MG63 (cell line): ENCODE data around the gene ISM2. TPM values are rescaled to one million over a fixed set of nuclear protein-coding genes. Genes with fewer than 3 reads are reported as not detected.
"Not testable (repeated sequence)": the region's sequence is repeated elsewhere in the genome, so short reads cannot be mapped to it uniquely, and the experiment has no call there.

Source experiments
- DNase-seq: peaks from one replicate; pipeline ENCODE4 v3.0.0-alpha.2; 2020
- H3K27me3 ChIP-seq: fragments of 250-450 bp; sonication (Bioruptor Pico); 2 replicates; pipeline ENCODE4 v1.5.1; 2020; ENCODE audit warnings: mild to moderate bottlenecking, moderate library complexity
- H3K36me3 ChIP-seq: fragments of 250-450 bp; sonication (Bioruptor Pico); 2 replicates; pipeline ENCODE4 v1.5.1; 2020; ENCODE audit warnings: mild to moderate bottlenecking, moderate library complexity
- H3K4me3 ChIP-seq: fragments of 250-450 bp; sonication (Bioruptor Pico); 2 replicates; pipeline ENCODE4 v1.5.1; 2020; ENCODE audit warnings: mild to moderate bottlenecking, moderate library complexity
- H3K9me3 ChIP-seq: fragments of 250-450 bp; sonication (Bioruptor Pico); 2 replicates; pipeline ENCODE4 v1.5.1; 2020; ENCODE audit warnings: mild to moderate bottlenecking, moderate library complexity
- total RNA-seq: library from RNA; depleted of rRNA; stranded (reverse); fragments of >200 nt; shearing (Covaris generic); gene quantifications from 2 replicates; pipeline ENCODE4 v1.2.3, GENCODE V29; 2014; ENCODE audit warnings: low replicate concordance; rRNA removed

ISM2 gene
- not detected in 2 replicates for total RNA-seq

DNA sequence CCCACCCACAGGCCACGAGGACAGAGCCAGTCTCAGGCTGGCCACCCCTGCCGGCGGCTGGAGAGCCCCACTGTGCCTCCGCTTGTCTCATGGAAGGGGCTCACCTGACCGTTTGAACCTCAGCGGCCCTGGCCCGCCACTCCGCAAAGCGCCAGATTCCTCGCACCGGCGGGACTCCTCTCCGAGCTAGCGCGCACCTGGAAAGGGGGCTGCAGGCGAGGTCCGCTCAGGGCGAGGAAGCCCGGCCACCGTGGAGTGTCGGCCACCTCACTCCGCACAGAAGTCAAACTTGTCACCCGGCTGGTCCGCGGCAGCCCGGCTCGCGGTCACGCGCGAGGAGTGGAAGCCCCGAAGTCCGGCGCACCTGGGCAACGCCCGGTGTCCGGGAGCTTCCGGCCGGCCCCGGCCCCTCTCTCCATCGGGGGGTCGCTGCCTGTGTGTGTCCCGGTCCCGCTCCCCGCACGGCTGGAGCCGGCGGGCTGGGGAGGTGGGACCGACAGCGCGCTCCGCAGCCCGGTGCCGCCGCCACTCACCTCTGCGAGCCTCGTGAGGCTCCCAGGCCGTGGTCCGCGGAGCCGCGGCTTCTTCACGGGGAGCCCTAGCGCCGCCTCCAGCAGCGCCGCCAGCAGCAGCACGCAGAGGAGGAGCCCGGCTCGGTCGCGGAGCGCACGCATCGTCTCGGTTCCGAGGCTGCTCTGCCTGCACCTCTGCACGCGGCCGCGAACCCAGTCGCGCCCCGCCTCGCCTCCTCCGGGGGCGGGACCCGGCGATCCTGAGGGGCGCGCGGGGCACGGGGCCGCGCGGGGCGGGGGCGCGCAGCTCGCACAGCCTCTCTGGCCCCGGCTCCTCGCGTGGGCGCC is at the start of gene ISM2:
ISM2 (minus strand) TSS at position 697 of the 860 bp plus-strand sequence; CDS start at position 674, 23 bp downstream.
- Histone ChIP-seq H3K9me3 (no peaks in the 10 kb centered on the region), H3K27me3 (peaks cover 5% of the 10 kb centered on the region; the same call in 1 of the 2 replicates), H3K36me3 (no peaks in the 10 kb centered on the region), H3K4me3 (peak within 1 kb of the TSS; percentile 35)
- DNase-seq = peak; percentile 25

- Histone ChIP-seq H3K4me3 (no peak overlapping the region), H3K27me3 (no peaks in the 10 kb centered on the region), H3K36me3 (no peaks in the 10 kb centered on the region; the same call in 1 of the 2 replicates), H3K9me3 (no peaks in the 10 kb centered on the region)
- no peak for DNase-seq
Observed at GRCh38 chr14:77547512-77548180, 49.0 kb upstream of the ISM2 start.

DNA sequence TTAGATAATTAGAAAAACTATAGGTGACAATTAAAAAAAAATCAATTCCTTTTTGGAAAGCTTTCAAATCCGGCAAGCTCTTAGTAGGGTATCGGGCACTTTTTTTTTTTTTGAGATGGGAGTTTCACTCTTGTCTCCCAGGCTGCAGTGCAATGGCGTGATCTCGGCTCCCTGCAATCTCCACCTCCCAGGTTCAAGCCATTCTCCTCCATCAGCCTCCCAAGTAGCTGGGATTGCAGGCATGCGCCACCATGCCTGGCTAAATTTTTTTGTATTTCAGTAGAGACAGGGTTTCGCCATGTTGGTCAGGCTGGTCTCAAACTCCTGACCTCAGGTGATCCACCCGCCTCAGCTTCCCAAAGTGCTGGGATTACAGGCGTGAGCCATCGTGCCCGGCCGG is 46.6 kb upstream of the ISM2 start:
- not testable (repeated sequence) for DNase-seq, H3K36me3 ChIP-seq, H3K27me3 ChIP-seq

DNA sequence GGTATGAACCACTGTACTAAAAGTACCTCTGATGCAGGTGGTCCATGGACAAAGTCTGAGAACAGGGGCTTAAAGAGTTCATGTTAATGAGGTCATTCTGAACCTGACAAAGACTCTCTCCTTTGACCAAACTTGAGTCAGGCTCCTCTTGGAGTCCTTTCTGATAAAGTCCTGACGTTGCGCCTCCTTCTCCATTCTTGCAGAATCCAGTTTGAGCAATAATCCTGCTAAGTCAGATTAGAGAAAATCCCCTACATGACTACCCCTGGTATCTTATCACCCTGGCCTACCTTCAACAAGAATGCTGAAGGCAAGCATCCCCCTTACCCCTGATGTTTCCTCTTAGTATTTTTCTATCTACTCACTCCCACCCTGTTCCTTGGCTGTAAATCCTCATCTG is 46.0 kb upstream of the ISM2 start:
- no peak for DNase-seq
- Histone ChIP-seq H3K27me3 (no peaks in the 10 kb centered on the region), H3K4me3 (no peak overlapping the region), H3K36me3 (no peaks in the 10 kb centered on the region; the same call in 1 of the 2 replicates), H3K9me3 (no peaks in the 10 kb centered on the region)

More for the DNA sequence above, 46.6 kb upstream of the ISM2 start:
- not testable (repeated sequence) for H3K9me3 ChIP-seq, H3K4me3 ChIP-seq

DNA sequence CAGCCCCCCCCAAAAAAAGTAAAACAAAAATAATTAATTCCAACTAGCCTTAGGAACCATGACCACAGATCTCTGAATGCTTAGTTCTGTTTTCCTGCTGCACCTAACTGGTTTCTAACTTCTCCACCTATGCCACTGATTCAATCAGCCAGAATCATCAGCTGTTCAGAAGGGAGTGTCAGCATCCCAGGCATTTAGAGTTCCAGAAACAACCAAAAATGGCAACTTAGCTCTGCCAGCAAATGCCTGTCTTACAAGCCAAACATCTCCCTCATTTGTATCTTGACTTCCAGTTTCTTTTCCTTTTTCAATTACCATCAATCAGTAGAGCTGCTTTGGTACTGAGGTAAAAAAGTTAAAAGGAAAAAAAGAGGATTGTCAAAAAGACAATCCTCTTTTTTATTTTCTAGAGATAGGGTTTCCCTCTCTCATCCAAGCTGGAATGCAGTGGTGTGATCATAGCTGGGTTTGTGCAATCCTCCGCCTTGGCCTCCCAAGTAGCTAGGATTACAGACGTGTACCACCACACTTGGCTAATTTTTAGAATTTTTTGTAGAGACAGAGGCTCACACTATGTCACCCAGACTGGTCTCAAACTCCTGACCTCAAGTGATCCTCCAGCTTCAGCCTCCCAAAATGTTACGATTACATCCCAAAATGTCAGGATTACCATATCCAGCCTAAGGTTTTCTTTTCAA is 45.2 kb upstream of the ISM2 start:
- no peak for DNase-seq
- Histone ChIP-seq H3K27me3 (no peaks in the 10 kb centered on the region), H3K4me3 (no peak overlapping the region), H3K36me3 (no peaks in the 10 kb centered on the region; the same call in 1 of the 2 replicates), H3K9me3 (no peaks in the 10 kb centered on the region)

DNA sequence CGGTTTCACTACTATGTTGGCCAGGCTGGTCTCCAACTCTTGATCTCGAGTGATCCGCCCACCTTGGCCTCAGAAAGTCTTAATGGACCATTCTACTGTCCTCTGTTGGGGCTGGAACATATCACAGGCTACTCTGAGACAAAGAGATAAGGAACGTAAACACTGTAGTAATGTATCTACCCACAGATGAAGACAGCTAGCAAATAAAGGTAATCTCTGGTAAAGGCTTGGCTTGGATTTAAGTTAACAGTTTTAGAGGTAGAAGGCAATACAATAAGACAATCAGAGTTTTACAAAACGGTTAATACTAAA is 44.6 kb upstream of the ISM2 start:
- H3K9me3 ChIP-seq = no peaks in the 10 kb centered on the region
- no peak overlapping the region for H3K4me3 ChIP-seq
- H3K36me3 ChIP-seq = no peaks in the 10 kb centered on the region
- DNase-seq = no peak
- H3K27me3 ChIP-seq = no peaks in the 10 kb centered on the region

- Histone ChIP-seq H3K9me3 (no peaks in the 10 kb centered on the region), H3K27me3 (no peaks in the 10 kb centered on the region), H3K36me3 (no peaks in the 10 kb centered on the region), H3K4me3 (no peak overlapping the region)
- DNase-seq = no peak
Observed at GRCh38 chr14:77542421-77543239, 44.0 kb upstream of the ISM2 start.

DNA sequence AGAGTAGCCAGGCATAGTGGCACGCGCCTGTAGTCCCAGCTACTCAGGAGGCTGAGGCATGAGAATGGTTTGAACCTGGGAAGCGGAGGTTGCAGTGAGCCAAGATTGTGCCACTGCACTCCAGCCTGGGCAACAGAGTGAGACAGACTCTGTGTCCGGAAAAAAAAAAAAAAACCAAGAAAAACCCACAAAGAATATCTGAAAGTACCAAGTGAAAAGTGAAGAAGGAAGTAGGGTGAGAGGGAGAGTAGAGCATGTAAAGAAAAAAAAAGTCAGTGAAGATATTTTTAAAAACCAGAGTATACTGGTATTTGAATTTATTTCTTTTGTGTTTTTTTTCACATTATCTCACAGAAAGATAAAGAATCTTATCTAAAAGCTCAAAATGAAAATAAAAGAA is 43.3 kb upstream of the ISM2 start:
- Histone ChIP-seq H3K36me3 (no peaks in the 10 kb centered on the region), H3K4me3 (no peak overlapping the region), H3K27me3 (no peaks in the 10 kb centered on the region), H3K9me3 (no peaks in the 10 kb centered on the region)
- no peak for DNase-seq

GRCh38 chr14:77536951-77537350 is 38.3 kb upstream of the ISM2 start:
- not testable (repeated sequence) for H3K36me3 ChIP-seq, H3K9me3 ChIP-seq, H3K4me3 ChIP-seq, DNase-seq, H3K27me3 ChIP-seq

DNA sequence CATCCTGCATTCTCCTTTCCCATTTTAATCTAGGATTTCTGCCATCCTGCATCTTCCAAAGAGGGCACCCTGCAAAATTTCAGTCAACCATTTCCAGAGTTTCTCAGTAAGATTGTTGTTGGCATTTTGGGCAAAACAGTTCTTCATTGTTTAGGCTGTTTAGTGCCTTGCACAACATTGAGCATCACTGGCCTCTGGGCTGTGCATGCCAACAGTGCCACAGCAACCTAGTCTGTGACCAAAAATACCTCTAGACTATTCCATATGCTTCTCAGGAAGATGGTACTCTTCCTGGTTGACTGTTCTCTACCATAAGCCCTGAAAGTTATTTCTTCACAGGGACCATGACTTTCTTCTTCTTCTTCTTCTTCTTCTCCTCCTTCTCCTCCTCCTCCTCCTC is 32.5 kb upstream of the ISM2 start:
- Histone ChIP-seq H3K9me3 (no peaks in the 10 kb centered on the region), H3K36me3 (no peaks in the 10 kb centered on the region), H3K27me3 (no peaks in the 10 kb centered on the region), H3K4me3 (no peak overlapping the region)
- no peak for DNase-seq

- Histone ChIP-seq H3K9me3 (no peaks in the 10 kb centered on the region), H3K27me3 (no peaks in the 10 kb centered on the region), H3K4me3 (no peak overlapping the region), H3K36me3 (no peaks in the 10 kb centered on the region)
- no peak for DNase-seq
Observed at GRCh38 chr14:77529963-77530362, 31.3 kb upstream of the ISM2 start.

- Histone ChIP-seq H3K36me3 (no peaks in the 10 kb centered on the region), H3K4me3 (no peak overlapping the region), H3K27me3 (no peaks in the 10 kb centered on the region), H3K9me3 (no peaks in the 10 kb centered on the region)
- DNase-seq = no peak
Observed at GRCh38 chr14:77529213-77529612, 30.6 kb upstream of the ISM2 start.

- not testable (repeated sequence) for H3K9me3 ChIP-seq, H3K4me3 ChIP-seq, H3K27me3 ChIP-seq, H3K36me3 ChIP-seq, DNase-seq
Observed at GRCh38 chr14:77528701-77529100, 30.1 kb upstream of the ISM2 start.

- Histone ChIP-seq H3K4me3 (no peak overlapping the region), H3K36me3 (no peaks in the 10 kb centered on the region), H3K27me3 (no peaks in the 10 kb centered on the region), H3K9me3 (no peaks in the 10 kb centered on the region)
- DNase-seq = no peak
Observed at GRCh38 chr14:77526266-77526665, 27.6 kb upstream of the ISM2 start.

DNA sequence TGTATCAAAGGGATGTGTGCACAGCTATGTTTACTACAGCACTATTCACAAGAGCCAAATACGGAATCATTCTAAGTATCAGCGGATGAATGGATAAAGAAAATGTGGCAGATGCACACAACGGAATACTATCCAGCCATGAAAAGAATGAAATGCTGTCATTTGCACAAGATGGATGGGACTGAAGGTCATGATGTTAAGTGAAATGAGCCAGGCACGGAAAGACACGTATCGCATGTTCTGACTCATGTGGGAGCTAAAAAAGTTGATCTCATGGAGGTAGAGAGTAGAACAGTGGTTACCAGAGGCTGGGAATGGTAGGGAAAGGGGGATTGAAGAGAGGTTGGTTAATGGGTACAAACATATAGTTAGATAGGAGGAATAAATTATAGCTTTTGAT is 25.9 kb upstream of the ISM2 start:
- H3K36me3 ChIP-seq = no peaks in the 10 kb centered on the region
- H3K4me3 ChIP-seq = no peak overlapping the region
- H3K9me3 ChIP-seq = no peaks in the 10 kb centered on the region
- DNase-seq = no peak
- H3K27me3 ChIP-seq = no peaks in the 10 kb centered on the region

GRCh38 chr14:77523109-77523508 is 24.5 kb upstream of the ISM2 start:
- Histone ChIP-seq H3K27me3 (no peaks in the 10 kb centered on the region), H3K4me3 (no peak overlapping the region), H3K9me3 (no peaks in the 10 kb centered on the region), H3K36me3 (no peaks in the 10 kb centered on the region)
- no peak for DNase-seq

DNA sequence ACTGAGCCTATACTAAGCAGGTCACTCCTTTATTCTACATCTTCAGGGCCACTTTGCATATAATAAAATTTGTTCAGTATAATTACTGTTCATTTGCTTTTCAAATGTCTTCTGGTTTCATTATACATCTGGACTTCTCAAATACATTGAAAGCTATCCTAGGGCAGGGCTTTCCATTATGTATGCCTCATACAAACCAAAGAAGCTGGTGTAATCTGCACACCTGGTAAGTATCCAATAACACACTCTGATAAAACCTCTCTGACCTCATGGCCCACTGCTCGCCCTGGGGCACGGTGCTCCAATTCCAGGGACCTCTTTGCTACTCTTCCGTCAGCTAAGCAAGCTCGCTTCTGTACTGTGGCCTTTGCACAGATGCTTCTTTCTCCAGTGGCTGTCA is 21.9 kb upstream of the ISM2 start:
- H3K9me3 ChIP-seq = no peaks in the 10 kb centered on the region

More for the DNA sequence above, 21.9 kb upstream of the ISM2 start:
- H3K4me3 ChIP-seq = no peak overlapping the region
- no peaks in the 10 kb centered on the region for H3K36me3 ChIP-seq
- no peak for DNase-seq
- H3K27me3 ChIP-seq = no peaks in the 10 kb centered on the region
